ENCODE data around the gene PRRC2B. TPM values are rescaled to one million over a fixed set of nuclear protein-coding genes. Genes with fewer than 3 reads are reported as not detected.

The PRRC2B gene
- total and polyA plus RNA-seq, 2 of the 13 experiments (the other 11 are each of a cell fraction or from before 2014, with no cell fraction given), result 20.8 to 37.4 TPM

DNA sequence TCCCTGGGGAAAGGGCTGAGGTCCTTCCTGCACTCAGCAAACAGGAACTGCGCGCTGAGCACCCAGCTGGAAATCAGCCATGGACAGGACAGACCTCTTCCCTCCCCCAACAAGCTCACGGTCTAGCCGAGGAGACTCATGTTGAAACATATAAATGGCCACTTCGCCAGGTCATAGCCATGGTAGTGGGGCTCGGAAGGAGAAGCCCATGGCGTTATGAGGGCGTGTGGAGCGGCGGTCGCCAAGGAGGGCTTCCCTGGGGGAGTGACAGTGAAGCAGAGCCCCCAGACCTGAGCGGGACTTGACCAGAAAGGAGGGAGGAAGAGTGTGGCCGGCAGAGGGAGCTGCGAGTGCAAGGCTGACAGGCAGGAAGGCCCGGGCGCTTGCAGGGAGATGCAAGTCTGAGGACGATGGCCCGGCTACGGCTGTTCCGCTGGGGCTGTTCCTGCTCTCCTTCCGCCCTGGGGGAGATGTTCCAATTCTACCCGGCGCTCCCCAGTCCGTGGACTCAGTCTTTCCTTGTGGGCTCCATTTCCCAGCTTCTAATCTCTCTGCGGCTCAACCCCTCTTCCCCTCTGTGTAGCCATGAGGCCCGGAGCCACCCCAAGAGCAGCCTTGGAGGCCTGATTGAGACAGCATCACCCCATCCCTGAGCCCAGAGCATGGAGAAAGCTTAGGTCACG is 43.9 kb upstream of the PRRC2B start (continued):
- TF ChIP-seq MXD3 (CRISPR knock-in tag; IDR thresholded peaks at IDR 0.05) (no peak), ADNP (CRISPR knock-in tag; IDR thresholded peaks at IDR 0.05) (no peak), SP5 (CRISPR knock-in tag; IDR thresholded peaks at IDR 0.05; ENCODE audit: borderline replicate concordance, low read depth) (no peak), ZNF577 (CRISPR knock-in tag; IDR thresholded peaks at IDR 0.05; ENCODE audit: borderline replicate concordance, low read depth) (no peak), NCOA2 (CRISPR knock-in tag; IDR thresholded peaks at IDR 0.05) (no peak), ELF3 (CRISPR knock-in tag; IDR thresholded peaks at IDR 0.05) (peak; percentile 22; the same call in 1 of the 2 replicates), ZNF724P (CRISPR knock-in tag; IDR thresholded peaks at IDR 0.05; ENCODE audit: borderline replicate concordance) (no peak), GFI1 (CRISPR knock-in tag; IDR thresholded peaks at IDR 0.05; ENCODE audit: borderline replicate concordance) (no peak), FOXA1 (IDR thresholded peaks at IDR 0.05) (no peak), FOXA1 (CRISPR knock-in tag; IDR thresholded peaks at IDR 0.05) (no peak), SRSF1 (optimal IDR thresholded peaks at IDR 0.05; ENCODE audit: low read depth, low read length) (no peak), NFE2L1 (CRISPR knock-in tag; IDR thresholded peaks at IDR 0.05; ENCODE audit: borderline replicate concordance) (no peak), TEAD2 (CRISPR knock-in tag; IDR thresholded peaks at IDR 0.05) (no peak), HCFC1 (IDR thresholded peaks at IDR 0.05; ENCODE audit: low read depth, low read length) (no peak), ZFP1 (CRISPR knock-in tag; IDR thresholded peaks at IDR 0.05) (no peak), ZNF12 (CRISPR knock-in tag; IDR thresholded peaks at IDR 0.05) (no peak), KMT2A (CRISPR knock-in tag; IDR thresholded peaks at IDR 0.05) (no peak), ZNF713 (CRISPR knock-in tag; IDR thresholded peaks at IDR 0.05) (no peak), SOX6 (IDR thresholded peaks at IDR 0.05) (no peak), SOX6 (CRISPR knock-in tag; IDR thresholded peaks at IDR 0.05) (0 out of 2 replicates have a peak, but pooled peaks have one; percentile 7), ZNF205 (CRISPR knock-in tag; IDR thresholded peaks at IDR 0.05) (no peak), GTF2F1 (IDR thresholded peaks at IDR 0.05; ENCODE audit: low read length) (no peak), GATA4 (IDR thresholded peaks at IDR 0.05; ENCODE audit: borderline replicate concordance, low read depth) (no peak), MAF1 (CRISPR knock-in tag; IDR thresholded peaks at IDR 0.05; ENCODE audit: borderline replicate concordance) (no peak), ZNF17 (CRISPR knock-in tag; IDR thresholded peaks at IDR 0.05) (no peak), SMAD9 (CRISPR knock-in tag; IDR thresholded peaks at IDR 0.05) (no peak), ZKSCAN8 (CRISPR knock-in tag; IDR thresholded peaks at IDR 0.05; ENCODE audit: borderline replicate concordance) (no peak), MNT (IDR thresholded peaks at IDR 0.05) (no peak), NBN (conservative IDR thresholded peaks at IDR 0.05) (no peak), ZUFSP (CRISPR knock-in tag; IDR thresholded peaks at IDR 0.05; ENCODE audit: borderline replicate concordance) (no peak), EED (CRISPR knock-in tag; IDR thresholded peaks at IDR 0.05) (0 out of 2 replicates have a peak, but pooled peaks have one; percentile 48), HHEX (CRISPR knock-in tag; IDR thresholded peaks at IDR 0.05) (no peak)
- TF ChIP-seq, protein P1, sequence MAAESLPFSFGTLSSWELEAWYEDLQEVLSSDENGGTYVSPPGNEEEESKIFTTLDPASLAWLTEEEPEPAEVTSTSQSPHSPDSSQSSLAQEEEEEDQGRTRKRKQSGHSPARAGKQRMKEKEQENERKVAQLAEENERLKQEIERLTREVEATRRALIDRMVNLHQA (CRISPR knock-in tag; IDR thresholded peaks at IDR 0.05), result no peak
